Neuron (in vitro differentiated cells): Measurements from ENCODE around the gene JCHAIN.

Experiments
- H2AFZ ChIP-seq: one replicate; pipeline ENCODE4 v1.6.1; 2013; ENCODE audit warnings: low read depth, mild to moderate bottlenecking, inconsistent platforms, low read length, moderate library complexity
- H3K27me3 ChIP-seq: one replicate; pipeline ENCODE4 v1.6.1; 2013; ENCODE audit warnings: low read length; ENCODE audit not compliant: insufficient read depth
- H3K36me3 ChIP-seq: one replicate; pipeline ENCODE4 v1.6.1; 2013; ENCODE audit warnings: low read length; ENCODE audit not compliant: insufficient read depth
- H3K4me1 ChIP-seq: one replicate; pipeline ENCODE4 v1.6.1; 2013; ENCODE audit warnings: low read length; ENCODE audit not compliant: insufficient read depth
- H3K4me3 ChIP-seq: 2 replicates; pipeline ENCODE4 v1.5.1; 2013; ENCODE audit warnings: mild to moderate bottlenecking, low read length, moderate library complexity
- H3K9me3 ChIP-seq: one replicate; pipeline ENCODE4 v1.6.1; 2013; ENCODE audit warnings: low read length

Gene JCHAIN

DNA sequence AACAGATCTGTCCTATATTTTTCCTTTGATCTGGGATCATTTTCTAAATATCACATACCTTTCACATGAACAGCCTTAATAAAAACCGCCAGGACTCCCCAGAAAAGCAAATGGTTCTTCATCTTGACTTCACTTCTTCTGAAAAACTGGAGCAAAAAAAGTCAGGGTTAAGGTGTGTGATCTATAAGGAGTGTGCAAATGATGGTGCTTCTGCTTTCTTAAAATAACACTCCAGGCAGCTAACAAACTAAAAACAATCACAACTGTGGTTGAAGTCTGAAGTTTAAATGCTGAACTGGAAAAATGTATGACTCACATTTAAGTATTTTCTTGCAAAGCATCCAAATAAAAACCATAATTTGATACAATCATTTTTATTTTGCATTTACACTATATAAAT is at the start of gene JCHAIN:
Gene JCHAIN (minus strand): TSS at position 140 of the 400 bp plus-strand sequence. CDS start 18 bp downstream, at position 122.
- Histone ChIP-seq H2AFZ (no peak within 1 kb of the TSS), H3K9me3 (no peaks in the 10 kb centered on the region), H3K36me3 (no peaks in the 10 kb centered on the region), H3K4me3 (no peak within 1 kb of the TSS), H3K27me3 (peaks cover 10% of the 10 kb centered on the region), H3K4me1 (no peaks in the 10 kb centered on the region)

DNA sequence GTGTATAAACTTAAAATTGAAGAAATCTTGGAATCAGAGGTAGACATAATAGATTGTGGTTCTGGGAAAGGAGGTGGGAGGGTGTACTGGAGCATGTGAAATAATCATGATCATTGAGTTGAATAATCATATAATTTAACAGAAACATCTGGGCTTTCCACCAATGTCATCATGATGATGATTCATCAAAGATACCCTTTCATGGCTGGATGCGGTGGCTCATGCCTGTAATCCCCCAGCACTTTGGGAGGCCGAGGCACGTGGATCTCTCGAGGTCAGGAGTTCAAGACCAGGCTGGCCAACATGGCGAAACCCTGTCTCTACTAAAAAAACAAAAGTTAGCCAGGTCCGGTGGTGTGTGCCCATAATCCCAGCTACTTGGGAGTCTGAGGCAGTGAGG is 48.8 kb upstream of the JCHAIN start:
- Histone ChIP-seq H3K4me3 (no peak overlapping the region), H3K27me3 (no peaks in the 10 kb centered on the region), H2AFZ (no peak overlapping the region), H3K9me3 (no peaks in the 10 kb centered on the region), H3K4me1 (no peaks in the 10 kb centered on the region), H3K36me3 (no peaks in the 10 kb centered on the region)

DNA sequence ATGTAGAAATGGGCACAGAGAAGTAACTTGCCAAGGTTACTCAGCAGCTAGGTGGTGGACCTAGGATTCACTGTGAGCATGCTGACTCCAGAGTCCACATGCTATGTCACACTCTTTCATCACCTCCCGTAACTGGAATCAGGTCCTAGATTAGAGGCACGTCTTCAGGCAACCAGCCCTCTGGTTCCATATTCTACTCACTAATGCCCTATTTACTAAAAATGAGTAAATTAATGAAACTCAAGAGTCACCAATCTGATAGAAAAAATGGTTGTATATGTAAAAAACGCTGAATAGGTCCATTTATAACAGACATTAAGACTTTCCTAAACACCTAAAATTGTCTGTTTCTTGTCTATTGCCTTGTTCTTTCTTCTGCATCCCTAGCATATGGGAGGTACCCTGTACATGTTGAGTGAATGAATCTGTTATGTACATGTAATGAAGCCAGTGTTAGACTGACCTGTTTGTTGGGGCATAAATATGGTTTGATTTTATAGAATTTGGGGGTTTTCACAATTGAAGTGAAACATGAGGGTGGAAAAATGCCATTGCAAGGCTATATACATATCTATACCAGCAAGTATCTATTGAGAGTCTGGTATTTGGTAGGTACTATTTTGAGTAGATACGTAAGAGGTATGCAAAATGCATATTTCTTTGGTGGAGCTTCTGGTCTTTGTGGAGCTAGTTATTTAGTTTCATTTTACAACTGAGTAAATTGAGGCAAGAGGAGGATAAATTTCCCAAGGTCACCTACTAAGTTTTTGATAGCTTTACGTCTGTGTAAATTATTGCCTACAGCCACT is 48.0 kb upstream of the JCHAIN start:
- Histone ChIP-seq H3K9me3 (no peaks in the 10 kb centered on the region), H3K4me1 (peaks cover 6% of the 10 kb centered on the region), H2AFZ (no peak overlapping the region), H3K36me3 (no peaks in the 10 kb centered on the region), H3K27me3 (no peaks in the 10 kb centered on the region), H3K4me3 (no peak overlapping the region)

DNA sequence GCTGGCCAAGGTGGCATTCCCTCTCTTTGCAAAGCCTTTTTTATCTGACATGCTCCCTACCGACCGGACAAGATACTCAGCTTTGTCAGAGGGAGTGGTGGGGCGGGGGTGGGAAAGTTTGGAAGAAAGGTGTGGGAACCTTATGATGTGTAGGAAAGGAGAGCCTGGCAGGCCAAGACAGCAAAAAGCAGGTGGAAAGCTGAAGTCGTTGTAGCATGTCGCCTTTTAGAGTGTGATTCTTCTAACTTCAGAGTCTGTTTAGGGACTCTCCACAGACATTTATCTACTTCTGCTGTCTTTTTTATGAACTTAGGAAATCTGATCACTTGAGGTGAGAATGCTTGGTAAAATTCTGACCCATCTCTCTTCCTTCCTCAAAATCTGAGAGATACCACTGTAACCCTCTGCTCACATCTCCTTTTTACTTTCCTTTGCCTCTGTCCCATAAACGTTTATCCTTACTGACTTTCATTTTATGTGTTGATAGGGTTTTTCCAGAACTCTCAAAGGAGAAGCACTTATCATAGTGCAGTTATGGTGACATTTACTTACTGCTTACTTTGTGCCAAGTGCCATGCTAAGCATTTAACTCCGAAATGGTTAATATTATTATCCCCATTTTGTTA is 47.3 kb upstream of the JCHAIN start:
- H3K27me3 ChIP-seq = no peaks in the 10 kb centered on the region
- H3K9me3 ChIP-seq = no peaks in the 10 kb centered on the region
- no peaks in the 10 kb centered on the region for H3K36me3 ChIP-seq
- no peak overlapping the region for H3K4me3 ChIP-seq
- H2AFZ ChIP-seq = no peak overlapping the region
- peaks cover 12% of the 10 kb centered on the region for H3K4me1 ChIP-seq

DNA sequence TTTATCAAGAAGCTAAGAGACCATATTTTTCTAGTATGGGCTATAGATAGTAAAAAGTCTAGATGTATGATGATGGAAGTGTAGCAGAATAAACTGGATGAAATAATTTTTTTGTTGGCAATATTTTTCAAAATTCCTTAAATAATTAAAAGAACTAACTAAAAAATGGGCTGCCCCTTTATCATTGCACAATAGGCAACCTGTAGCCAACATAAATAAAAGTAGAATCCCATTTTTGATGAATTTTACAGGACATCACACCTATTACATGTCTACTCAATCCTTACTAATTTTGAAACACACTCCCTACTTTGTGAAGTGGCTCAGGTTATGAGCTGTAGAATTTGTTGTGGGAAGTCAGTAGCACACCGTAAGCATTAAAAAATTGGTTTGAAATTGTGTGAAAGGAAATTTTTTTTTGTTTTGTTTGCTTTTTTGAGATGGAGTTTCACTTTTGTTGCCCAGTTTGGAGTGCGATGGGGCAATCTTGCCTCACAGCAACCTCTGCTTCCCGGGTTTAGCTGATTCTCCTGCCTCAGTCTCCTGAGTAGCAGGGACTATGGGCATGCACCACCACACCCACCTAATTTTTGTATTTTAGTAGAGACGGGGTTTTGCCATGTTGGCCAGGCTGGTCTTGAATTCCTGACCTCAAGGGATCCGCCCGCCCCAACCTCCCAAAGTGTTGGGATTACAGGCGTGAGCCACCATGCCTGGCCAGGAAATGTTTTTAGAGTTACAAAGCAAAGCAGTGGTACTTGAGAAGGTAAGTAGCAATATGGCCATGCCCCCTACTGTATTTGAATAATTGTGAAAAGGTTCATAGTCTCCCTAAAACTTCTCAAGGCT is 46.5 kb upstream of the JCHAIN start:
- Histone ChIP-seq H3K27me3 (no peaks in the 10 kb centered on the region), H3K4me3 (no peak overlapping the region), H3K9me3 (no peaks in the 10 kb centered on the region), H2AFZ (no peak overlapping the region), H3K4me1 (peaks cover 12% of the 10 kb centered on the region), H3K36me3 (no peaks in the 10 kb centered on the region)

DNA sequence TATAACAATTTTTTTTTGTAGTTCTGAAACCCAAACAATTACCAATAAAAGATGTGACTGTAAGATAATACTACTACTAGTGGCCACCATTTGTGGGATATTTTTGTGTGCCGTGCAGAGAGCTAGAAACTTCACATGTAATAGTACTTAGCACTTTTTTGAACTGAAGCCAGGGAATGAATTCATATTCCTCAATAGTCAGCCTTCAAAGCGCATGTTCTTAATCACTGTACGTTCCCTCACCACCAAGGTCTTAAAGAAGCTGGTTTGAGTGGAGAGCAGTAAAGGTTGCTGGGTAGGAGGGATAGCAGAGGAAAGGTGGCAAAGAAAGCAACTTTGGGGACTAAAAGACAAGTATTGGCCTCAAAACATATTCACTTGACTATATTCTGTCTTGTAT is 45.8 kb upstream of the JCHAIN start:
- H3K27me3 ChIP-seq = no peaks in the 10 kb centered on the region
- H3K4me1 ChIP-seq = peaks cover 14% of the 10 kb centered on the region
- H3K36me3 ChIP-seq = no peaks in the 10 kb centered on the region
- no peaks in the 10 kb centered on the region for H3K9me3 ChIP-seq
- H3K4me3 ChIP-seq = no peak overlapping the region
- no peak overlapping the region for H2AFZ ChIP-seq

DNA sequence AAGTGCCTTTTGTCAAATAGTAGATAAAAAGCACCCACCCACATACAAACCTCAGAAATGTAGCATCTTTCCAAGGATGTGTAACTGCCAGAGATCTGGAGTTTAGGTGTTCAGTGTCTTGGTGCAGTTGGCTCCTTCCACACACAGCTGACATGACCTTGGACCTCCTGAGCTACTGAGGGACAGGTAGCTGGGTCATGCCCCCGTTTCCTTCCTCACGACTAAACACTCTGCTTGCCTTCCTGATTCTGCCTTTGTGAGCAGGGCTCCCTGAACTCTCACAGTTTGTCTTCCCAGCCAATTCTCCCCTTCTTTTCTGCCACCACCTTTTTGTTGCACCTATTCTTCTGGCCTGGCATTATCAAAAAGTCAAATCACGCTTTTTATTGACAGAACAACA is 45.3 kb upstream of the JCHAIN start:
- Histone ChIP-seq H3K27me3 (no peaks in the 10 kb centered on the region), H3K36me3 (no peaks in the 10 kb centered on the region), H3K9me3 (no peaks in the 10 kb centered on the region), H2AFZ (no peak overlapping the region), H3K4me3 (no peak overlapping the region), H3K4me1 (peaks cover 20% of the 10 kb centered on the region)

DNA sequence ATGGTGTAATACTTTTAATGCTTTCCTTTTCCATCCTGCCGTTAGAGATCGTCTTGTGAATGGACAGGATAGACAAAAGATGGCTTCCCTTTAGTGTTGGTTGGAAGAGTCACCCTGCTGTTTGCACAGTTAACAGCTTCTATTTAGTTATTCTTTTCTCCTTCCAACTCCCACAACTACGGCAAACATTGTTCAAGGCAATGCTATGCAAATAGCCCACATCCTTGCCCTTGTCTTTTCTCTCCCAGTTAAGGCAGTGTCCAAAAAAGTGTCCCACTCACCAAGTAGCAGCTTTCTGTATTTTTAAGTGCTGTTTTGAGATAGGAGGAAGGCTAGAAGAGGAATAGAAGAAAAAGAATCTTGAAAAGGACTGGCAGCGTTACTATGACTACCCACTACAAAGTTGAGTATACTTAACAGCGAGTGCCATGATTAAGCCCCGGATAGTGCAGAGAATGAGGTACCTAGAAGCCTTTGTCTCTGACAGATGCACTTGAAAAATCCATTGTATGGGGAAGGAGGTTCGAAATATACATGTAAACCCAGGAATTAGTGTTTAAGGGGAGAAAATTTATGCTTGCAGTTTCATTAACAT is 43.4 kb upstream of the JCHAIN start:
- H3K4me3 ChIP-seq = peak overlapping the region; percentile 43
- H2AFZ ChIP-seq = no peak overlapping the region
- H3K27me3 ChIP-seq = no peaks in the 10 kb centered on the region
- H3K4me1 ChIP-seq = peaks cover 26% of the 10 kb centered on the region
- no peaks in the 10 kb centered on the region for H3K36me3 ChIP-seq
- H3K9me3 ChIP-seq = no peaks in the 10 kb centered on the region

DNA sequence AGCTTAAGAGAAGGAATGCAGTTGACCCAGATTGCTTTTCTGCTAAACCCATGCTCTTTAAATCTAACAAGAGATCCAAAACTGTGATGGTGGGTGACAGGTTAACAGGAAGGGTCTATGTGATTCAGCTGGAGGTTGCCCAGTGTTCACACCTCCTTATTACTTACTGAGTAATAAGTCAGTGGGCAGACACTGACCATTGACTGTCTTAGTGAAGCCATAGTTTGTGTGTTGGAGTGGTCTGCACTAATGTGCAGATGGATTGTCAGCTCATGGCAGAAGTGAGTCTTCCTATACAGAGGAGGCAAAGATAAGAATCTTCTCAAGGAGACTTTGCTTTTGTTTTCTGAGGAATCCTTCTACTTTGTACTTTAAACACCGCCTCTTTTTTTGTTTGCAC is 40.2 kb upstream of the JCHAIN start:
- no peaks in the 10 kb centered on the region for H3K9me3 ChIP-seq
- peaks cover 31% of the 10 kb centered on the region for H3K4me1 ChIP-seq
- H3K27me3 ChIP-seq = no peaks in the 10 kb centered on the region
- H3K36me3 ChIP-seq = no peaks in the 10 kb centered on the region
- peak overlapping the region; percentile 95 for H3K4me3 ChIP-seq
- H2AFZ ChIP-seq = no peak overlapping the region

DNA sequence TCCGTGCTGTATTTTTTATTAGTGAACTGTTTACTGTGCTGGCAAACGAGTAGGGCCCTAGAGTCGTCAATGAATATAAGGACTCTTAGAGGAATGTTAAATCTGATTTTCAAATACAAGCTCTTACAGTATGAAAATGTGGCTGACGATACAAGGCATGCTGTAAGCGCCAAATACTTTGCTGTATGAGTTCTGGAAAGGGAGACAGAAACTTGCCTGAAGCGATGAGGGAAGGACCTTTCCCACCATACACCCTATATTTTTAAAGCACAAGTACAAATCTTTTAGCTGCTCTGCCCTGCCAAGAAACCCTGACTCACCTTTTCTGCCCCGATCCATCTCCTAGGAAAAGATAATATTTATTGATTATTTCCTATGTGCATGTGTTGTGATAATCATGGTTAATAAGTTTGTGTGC is 39.7 kb upstream of the JCHAIN start:
- Histone ChIP-seq H3K4me1 (peaks cover 31% of the 10 kb centered on the region), H3K4me3 (peak overlapping the region; percentile 95), H2AFZ (peak overlapping the region; percentile 93), H3K9me3 (no peaks in the 10 kb centered on the region), H3K27me3 (no peaks in the 10 kb centered on the region), H3K36me3 (no peaks in the 10 kb centered on the region)

DNA sequence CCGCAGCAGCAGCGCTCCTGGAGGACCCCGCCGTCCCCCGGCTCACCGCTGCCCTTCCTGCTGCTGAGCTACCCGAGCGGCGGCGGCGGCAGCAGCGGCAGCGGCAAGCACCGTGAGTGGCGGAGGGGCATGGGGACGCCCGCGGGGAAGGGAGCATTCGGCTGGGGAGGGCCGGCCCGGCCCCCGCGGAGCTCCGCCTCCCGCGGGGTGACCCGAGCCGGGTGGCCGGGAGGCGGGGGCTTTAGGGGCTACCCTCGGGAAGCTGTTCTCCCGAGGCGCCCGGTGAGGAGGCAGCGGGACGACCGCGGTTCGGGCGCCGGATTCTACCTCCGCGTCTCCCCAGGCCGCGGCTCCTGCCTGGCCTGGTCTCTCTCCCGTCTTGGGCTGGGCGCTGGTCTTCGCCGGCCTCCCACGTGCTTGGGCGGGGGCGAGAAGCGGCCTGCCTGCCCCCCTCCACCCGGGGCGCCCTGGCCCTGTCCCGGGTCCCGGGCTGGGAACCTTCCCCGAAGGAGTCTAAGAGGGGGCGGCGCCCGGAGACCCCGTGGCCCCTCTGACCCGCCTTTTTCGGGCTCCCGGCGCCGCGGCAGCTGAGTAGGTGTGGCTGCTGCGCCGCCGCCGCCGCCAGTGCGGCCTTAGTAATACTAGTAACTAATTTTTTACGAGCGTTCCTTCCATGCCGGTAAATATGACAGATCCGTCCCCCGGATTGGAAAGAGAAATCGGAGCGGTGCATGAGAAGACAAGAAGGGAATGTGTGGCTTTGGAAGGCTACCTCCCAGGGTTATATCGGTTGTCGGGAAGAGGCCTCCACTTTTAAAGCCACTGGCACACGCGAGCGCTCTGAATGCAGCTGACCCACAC is 39.1 kb upstream of the JCHAIN start:
- Histone ChIP-seq H3K36me3 (no peaks in the 10 kb centered on the region), H2AFZ (peak overlapping the region; percentile 93), H3K4me3 (peak overlapping the region; percentile 95), H3K27me3 (no peaks in the 10 kb centered on the region), H3K4me1 (peaks cover 31% of the 10 kb centered on the region), H3K9me3 (no peaks in the 10 kb centered on the region)

DNA sequence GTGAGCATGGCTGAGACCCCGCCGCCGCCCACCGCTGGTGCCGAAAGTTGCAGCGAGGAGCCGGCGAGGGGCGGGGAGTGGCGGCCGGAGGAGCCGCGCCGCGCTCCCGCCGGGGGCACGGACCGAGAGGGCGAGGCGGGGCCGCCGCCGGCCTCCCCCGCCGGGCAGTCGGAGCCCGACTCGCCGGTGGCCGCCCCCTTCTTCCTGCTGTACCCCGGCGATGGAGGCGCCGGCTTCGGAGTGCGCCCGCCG is 38.5 kb upstream of the JCHAIN start:
- H3K4me3 ChIP-seq = peak overlapping the region; percentile 95
- H3K9me3 ChIP-seq = no peaks in the 10 kb centered on the region
- peaks cover 28% of the 10 kb centered on the region for H3K4me1 ChIP-seq
- H2AFZ ChIP-seq = peak overlapping the region; percentile 93
- no peaks in the 10 kb centered on the region for H3K27me3 ChIP-seq
- H3K36me3 ChIP-seq = no peaks in the 10 kb centered on the region
